Measurements from ENCODE around the gene MPL.

DNA sequence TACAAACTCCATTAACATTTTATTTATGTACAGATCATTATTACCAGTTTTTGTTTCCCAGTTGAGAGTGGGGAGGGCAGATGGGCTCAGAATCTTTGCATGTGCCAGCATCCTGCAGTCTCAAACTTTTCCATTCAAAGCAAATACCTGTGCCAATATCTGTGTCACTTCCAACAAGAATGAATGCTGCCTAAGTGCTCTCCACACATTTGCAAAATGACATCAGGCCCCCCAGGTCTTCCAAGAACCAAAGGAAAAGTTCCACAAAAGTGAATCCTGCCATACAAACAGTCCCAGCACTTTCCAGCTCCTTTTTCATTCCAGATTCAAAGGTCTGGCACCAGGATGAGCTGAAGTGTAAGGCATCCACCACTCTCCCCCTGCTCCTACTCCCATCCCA lies 38.5 kb upstream of the MPL start:
- TF ChIP-seq POLR2A (IDR thresholded peaks at IDR 0.05; ENCODE audit: low read length) (no peak), GATA1 (IDR thresholded peaks at IDR 0.05; ENCODE audit: low read depth, low read length) (no peak)
